GM18951 (cell line): ENCODE results near the gene COL13A1.

Experiments used
- POLR2A ChIP-seq: IDR thresholded peaks from 4 replicates; pipeline ENCODE4 v1.6.1; 2011; ENCODE audit warnings: mild to moderate bottlenecking; ENCODE audit not compliant: insufficient read length, insufficient read depth; ENCODE audit errors: extremely low read depth
- in situ Hi-C: fragments of 300-500 bp; cut with MboI; formaldehyde crosslinking; loops from one replicate; pipeline ENCODE4 v1.12.0; 2022; ENCODE audit warnings: low sequenced_read_pairs, mixed read lengths, inconsistent platforms; ENCODE audit not compliant: unreplicated experiment

Gene COL13A1

DNA sequence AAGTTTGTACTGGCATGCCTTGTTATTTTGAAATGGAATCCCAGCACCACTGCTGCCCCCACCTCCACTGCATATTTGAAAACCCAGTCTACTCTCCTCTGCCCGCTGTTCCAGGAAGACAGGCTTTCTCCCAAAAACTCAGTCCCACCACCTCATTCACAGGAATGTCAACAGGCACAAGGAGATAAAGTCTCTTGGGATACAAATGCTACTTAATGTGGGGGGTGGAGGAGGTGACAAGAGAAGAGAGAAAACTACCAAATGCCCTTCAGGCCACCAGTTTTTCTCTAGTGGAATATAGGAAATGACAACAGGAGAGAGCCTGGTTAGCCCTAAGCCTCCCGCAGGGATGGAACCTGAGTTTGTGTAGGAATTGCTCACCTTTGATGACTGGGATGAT is 1.0 kb upstream of the COL13A1 start:
- TF ChIP-seq POLR2A: no peak
- in situ Hi-C loops: no loop called here

- in situ Hi-C loops: no loop called here
- TF ChIP-seq POLR2A: no peak
Observed at GRCh38 chr10:69801094-69801433, 642 bp upstream of the COL13A1 start.

DNA sequence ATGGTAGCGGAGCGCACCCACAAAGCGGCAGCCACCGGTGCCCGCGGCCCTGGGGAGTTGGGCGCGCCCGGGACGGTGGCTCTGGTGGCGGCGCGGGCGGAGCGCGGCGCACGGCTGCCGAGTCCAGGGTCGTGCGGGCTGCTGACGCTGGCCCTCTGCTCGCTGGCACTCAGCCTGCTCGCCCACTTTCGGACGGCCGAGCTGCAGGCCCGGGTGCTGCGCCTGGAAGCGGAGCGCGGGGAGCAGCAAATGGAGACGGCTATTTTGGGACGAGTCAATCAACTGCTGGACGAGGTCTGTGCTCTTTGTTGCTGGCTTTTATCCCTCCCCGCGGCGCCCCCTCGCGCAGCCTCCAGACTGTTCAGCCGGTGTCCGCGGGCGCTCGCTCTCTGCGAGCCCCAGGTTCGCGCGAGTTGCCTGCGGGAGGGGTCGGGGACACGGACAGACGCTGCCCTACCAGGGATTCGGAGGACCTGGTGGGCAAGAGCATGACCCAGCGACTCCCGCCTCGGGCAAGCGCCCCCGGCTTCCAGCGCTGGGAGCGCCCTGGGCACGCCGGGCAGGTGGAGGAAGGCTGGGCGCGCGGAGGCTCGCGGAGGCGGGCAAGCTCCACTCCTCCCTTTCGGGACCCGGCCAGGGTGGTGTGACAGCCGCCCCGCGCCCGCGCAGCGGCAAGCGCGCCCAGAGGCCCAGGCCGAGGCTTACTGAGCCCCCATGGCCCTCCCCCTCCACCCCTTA is 887 bp downstream of the COL13A1 start:
- no peak for TF ChIP-seq POLR2A
- in situ Hi-C loops: no loop called here

DNA sequence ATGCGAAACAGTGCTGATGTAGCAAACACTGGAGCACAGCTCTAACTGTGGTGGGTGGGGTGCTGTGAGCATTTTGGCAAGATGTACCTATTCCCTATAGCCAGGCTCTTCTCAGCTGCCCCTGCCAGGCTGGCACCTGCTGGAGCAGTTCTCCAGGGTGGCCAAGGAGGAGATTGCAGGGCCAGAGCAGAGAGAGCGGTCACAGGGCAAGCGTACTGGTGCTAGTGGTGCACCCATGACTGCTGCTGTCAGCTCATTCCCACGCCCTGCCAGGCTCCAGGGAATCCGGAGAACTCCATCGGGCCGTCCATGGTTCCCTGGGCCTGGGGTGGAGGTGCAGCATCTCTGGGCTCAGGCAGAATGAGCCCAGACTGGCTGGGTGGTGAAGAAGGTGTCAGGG is 2.1 kb downstream of the COL13A1 start:
- no peak for TF ChIP-seq POLR2A
- in situ Hi-C loops: no loop called here

DNA sequence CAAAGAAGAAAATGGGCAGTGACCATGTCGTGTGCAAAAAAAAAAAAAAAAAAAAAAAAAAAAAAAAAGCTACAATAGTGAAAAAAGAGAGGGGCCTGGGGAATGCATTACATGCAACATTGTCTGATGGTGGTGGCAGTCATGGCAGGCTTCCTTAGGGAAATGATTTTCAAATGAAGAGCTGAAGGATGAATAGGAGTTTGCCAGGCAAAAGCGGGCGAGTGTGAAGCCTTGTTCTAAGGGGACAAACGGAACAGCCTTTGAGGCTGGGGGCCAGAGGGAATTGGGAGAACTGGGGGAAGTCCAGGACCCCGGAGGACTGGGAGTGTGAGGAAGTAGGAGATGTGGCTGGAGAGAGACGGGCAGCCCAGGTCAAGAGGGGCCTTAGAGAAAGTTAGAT is 3.1 kb downstream of the COL13A1 start:
- no peak for TF ChIP-seq POLR2A
- in situ Hi-C loops: no loop called here

GRCh38 chr10:69807122-69807521 is 5.4 kb downstream of the COL13A1 start:
- TF ChIP-seq POLR2A: no peak
- in situ Hi-C loops: no loop called here

GRCh38 chr10:69807696-69808095 is 6.0 kb downstream of the COL13A1 start:
- no peak for TF ChIP-seq POLR2A
- in situ Hi-C loops: no loop called here

DNA sequence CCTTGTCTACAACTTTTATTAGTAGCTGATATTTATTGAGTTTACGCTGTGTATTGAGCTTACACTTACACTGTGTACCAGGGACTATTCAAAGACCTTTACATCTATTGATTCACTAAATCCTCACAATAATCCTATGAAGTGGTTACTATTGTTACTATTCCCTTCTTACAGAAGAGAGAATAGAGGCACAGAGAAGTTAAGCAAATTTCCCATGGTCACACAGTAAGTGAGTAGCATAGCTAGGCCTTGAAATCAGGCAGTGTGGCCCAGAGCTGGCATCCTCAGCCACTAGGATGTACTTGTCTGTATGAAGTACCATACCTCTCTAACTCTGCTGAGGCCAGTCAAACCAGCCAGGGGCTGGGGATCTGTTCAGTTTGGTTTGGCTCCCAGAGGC is 7.6 kb downstream of the COL13A1 start:
- TF ChIP-seq POLR2A: no peak
- in situ Hi-C loops: no loop called here

- in situ Hi-C loops: no loop called here
- TF ChIP-seq POLR2A: no peak
Observed at GRCh38 chr10:69810097-69810496, 8.4 kb downstream of the COL13A1 start.

DNA sequence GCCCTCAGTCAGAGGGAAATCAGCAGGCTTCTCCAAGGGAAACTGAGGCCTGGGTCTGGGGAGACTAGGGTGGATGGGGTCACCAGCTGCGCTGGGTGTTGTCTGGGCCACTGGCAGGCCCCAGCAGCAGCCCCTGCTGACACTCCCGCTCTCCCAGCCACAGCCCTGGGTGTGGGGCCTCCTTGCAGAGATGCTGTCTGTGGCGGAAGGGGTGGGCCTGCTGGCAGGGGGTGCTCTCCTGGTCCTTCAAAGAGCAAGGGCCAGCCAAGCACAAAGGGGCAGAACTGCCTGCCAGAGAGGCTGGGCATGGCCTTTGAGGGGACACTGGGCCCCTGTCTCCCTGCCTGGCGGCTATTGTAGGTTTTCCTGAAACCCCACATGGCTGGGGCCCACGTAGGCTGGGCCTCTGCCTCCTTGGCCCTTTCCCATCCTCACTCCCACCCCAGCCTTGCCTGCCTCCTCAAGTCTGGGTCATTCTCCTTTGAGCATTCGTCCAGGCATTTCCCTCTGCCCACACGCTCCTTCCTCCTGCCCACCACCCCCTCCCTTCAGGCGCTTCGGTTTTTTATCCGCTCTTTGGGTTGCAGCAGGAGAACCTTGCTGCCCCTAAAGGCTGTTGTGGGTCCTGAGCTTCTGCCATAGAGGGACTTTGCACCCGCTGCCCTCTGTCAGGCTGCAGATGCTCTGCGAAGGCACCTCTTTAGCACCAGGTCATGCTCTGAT is 9.1 kb downstream of the COL13A1 start:
- TF ChIP-seq POLR2A: no peak
- in situ Hi-C loops: no loop called here

- TF ChIP-seq POLR2A: no peak
- in situ Hi-C loops: no loop called here
Observed at GRCh38 chr10:69813632-69814031, 11.9 kb downstream of the COL13A1 start.

- TF ChIP-seq POLR2A: no peak
- in situ Hi-C loops: no loop called here
Observed at GRCh38 chr10:69814251-69814650, 12.5 kb downstream of the COL13A1 start.

GRCh38 chr10:69815104-69815503 is 13.4 kb downstream of the COL13A1 start:
- in situ Hi-C loops: no loop called here
- no peak for TF ChIP-seq POLR2A

- TF ChIP-seq POLR2A: no peak
- in situ Hi-C loops: no loop called here
Observed at GRCh38 chr10:69816521-69816920, 14.8 kb downstream of the COL13A1 start.

GRCh38 chr10:69817078-69817581 is 15.4 kb downstream of the COL13A1 start:
- in situ Hi-C loops: no loop called here
- TF ChIP-seq POLR2A: no peak
